ENCODE results near the gene GDNF.

Gene GDNF

DNA sequence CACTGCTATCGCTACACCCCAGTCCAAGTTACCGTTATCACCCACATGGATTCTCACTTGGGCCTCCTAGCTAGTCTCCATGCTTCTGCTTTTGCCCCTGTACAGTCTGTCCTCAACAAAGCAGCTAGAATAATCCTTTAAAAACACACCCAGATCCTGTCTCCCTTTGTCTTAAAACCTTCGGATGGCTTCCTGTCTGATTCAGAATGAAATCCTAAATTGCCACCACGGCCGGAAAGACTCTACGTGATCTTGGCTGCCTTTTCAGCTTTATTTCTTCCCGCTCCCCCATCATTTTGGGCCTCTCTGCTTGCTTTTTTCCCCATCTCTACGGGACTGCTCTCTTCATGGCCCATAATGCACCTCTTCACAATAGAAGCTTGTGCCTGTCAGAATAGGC is 33.4 kb downstream of the GDNF start:
- Histone ChIP-seq H3K27ac (ENCODE audit: extremely low read depth, low read depth, low read length) (no peak overlapping the region), H3K9me3 (ENCODE audit: control insufficient read depth, insufficient read depth, low read depth, low read length) (no peaks in the 10 kb centered on the region), H3K4me1 (ENCODE audit: control insufficient read depth, insufficient read depth, low read length) (no peaks in the 10 kb centered on the region), H3K4me3 (ENCODE audit: low read depth, low read length) (no peak overlapping the region), H3K36me3 (ENCODE audit: control insufficient read depth in 2 of 2, insufficient read depth in 1 of 2, low read length in 2 of 2) (no peaks in the 10 kb centered on the region)
- ChIA-PET CTCF (interaction anchor here (0.6 kb wide), 1 partner anchor 23 kb away, joined by 3 read pairs; no protein-coding TSS in a partner anchor), POLR2A (no interaction called here)
- TF ChIP-seq ZNF2 (tag by site-specific recombination; IDR thresholded peaks at IDR 0.05) (no peak), ZNF280C (tag by site-specific recombination; IDR thresholded peaks at IDR 0.05) (no peak), ZNF266 (tag by site-specific recombination; IDR thresholded peaks at IDR 0.05; ENCODE audit: low read depth) (no peak), ZSCAN23 (tag by site-specific recombination; IDR thresholded peaks at IDR 0.05) (no peak), ZNF76 (tag by site-specific recombination; IDR thresholded peaks at IDR 0.05; ENCODE audit: borderline replicate concordance, low read depth) (0 out of 2 replicates have a peak, but pooled peaks have one; percentile 17)

- Histone ChIP-seq H3K4me1 (ENCODE audit: control insufficient read depth, insufficient read depth, low read length) (no peaks in the 10 kb centered on the region), H3K27ac (ENCODE audit: extremely low read depth, low read depth, low read length) (no peak overlapping the region), H3K9me3 (ENCODE audit: control insufficient read depth, insufficient read depth, low read depth, low read length) (no peaks in the 10 kb centered on the region), H3K4me3 (ENCODE audit: low read depth, low read length) (no peak overlapping the region), H3K36me3 (ENCODE audit: control insufficient read depth in 2 of 2, insufficient read depth in 1 of 2, low read length in 2 of 2) (no peaks in the 10 kb centered on the region)
- TF ChIP-seq ZNF394 (tag by site-specific recombination; IDR thresholded peaks at IDR 0.05; ENCODE audit: borderline replicate concordance) (no peak), ZNF24 (tag by site-specific recombination; IDR thresholded peaks at IDR 0.05) (no peak), ZNF704 (tag by site-specific recombination; IDR thresholded peaks at IDR 0.05) (no peak), ZNF624 (tag by site-specific recombination; IDR thresholded peaks at IDR 0.05) (no peak), ZNF391 (tag by site-specific recombination; IDR thresholded peaks at IDR 0.05; ENCODE audit: borderline replicate concordance, low read depth) (no peak), ZNF2 (tag by site-specific recombination; IDR thresholded peaks at IDR 0.05) (no peak), ZNF548 (tag by site-specific recombination; IDR thresholded peaks at IDR 0.05) (no peak), ZNF239 (tag by site-specific recombination; IDR thresholded peaks at IDR 0.05) (no peak), ZNF248 (tag by site-specific recombination; IDR thresholded peaks at IDR 0.05) (no peak), ZNF571 (tag by site-specific recombination; IDR thresholded peaks at IDR 0.05) (no peak), ZNF223 (tag by site-specific recombination; IDR thresholded peaks at IDR 0.05) (no peak), ZEB2 (tag by site-specific recombination; IDR thresholded peaks at IDR 0.05) (no peak), GLI4 (tag by site-specific recombination; IDR thresholded peaks at IDR 0.05) (no peak), KLF9 (tag by site-specific recombination; IDR thresholded peaks at IDR 0.05; ENCODE audit: low read depth) (no peak)
- TF ChIP-seq, protein P1, sequence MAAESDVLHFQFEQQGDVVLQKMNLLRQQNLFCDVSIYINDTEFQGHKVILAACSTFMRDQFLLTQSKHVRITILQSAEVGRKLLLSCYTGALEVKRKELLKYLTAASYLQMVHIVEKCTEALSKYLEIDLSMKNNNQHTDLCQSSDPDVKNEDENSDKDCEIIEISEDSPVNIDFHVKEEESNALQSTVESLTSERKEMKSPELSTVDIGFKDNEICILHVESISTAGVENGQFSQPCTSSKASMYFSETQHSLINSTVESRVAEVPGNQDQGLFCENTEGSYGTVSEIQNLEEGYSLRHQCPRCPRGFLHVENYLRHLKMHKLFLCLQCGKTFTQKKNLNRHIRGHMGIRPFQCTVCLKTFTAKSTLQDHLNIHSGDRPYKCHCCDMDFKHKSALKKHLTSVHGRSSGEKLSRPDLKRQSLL (tag by site-specific recombination; IDR thresholded peaks at IDR 0.05) = no peak
- ChIA-PET CTCF (no interaction called here), POLR2A (no interaction called here)
Observed at GRCh38 chr5:37806016-37806415, 33.8 kb downstream of the GDNF start.

- H3K4me3 ChIP-seq (ENCODE audit: low read depth, low read length) = no peak overlapping the region
- TF ChIP-seq ZNF704 (tag by site-specific recombination; IDR thresholded peaks at IDR 0.05) (no peak), HOXC10 (CRISPR knock-in tag; IDR thresholded peaks at IDR 0.05) (no peak), ZNF558 (tag by site-specific recombination; IDR thresholded peaks at IDR 0.05) (no peak), ZNF423 (tag by site-specific recombination; IDR thresholded peaks at IDR 0.05) (no peak), ZNF585B (tag by site-specific recombination; IDR thresholded peaks at IDR 0.05) (no peak)
- TF ChIP-seq, protein P2, sequence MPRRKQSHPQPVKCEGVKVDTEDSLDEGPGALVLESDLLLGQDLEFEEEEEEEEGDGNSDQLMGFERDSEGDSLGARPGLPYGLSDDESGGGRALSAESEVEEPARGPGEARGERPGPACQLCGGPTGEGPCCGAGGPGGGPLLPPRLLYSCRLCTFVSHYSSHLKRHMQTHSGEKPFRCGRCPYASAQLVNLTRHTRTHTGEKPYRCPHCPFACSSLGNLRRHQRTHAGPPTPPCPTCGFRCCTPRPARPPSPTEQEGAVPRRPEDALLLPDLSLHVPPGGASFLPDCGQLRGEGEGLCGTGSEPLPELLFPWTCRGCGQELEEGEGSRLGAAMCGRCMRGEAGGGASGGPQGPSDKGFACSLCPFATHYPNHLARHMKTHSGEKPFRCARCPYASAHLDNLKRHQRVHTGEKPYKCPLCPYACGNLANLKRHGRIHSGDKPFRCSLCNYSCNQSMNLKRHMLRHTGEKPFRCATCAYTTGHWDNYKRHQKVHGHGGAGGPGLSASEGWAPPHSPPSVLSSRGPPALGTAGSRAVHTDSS (tag by site-specific recombination; IDR thresholded peaks at IDR 0.05) = no peak
Observed at GRCh38 chr5:37804401-37804800, 35.4 kb downstream of the GDNF start.

More at GRCh38 chr5:37804401-37804800, 35.4 kb downstream of the GDNF start:
- Histone ChIP-seq H3K9me3 (ENCODE audit: control insufficient read depth, insufficient read depth, low read depth, low read length) (no peaks in the 10 kb centered on the region), H3K4me1 (ENCODE audit: control insufficient read depth, insufficient read depth, low read length) (no peaks in the 10 kb centered on the region), H3K36me3 (ENCODE audit: control insufficient read depth in 2 of 2, insufficient read depth in 1 of 2, low read length in 2 of 2) (no peaks in the 10 kb centered on the region), H3K27ac (ENCODE audit: extremely low read depth, low read depth, low read length) (no peak overlapping the region)
- ChIA-PET POLR2A (no interaction called here), CTCF (no interaction called here)

All from HEK293 (cell line).